OCI-M2 (cell line): ENCODE measurements around the gene C10orf90.

ENCODE experiments used
- DNase-seq: peaks from one replicate; lab custom pipeline; 2025; ENCODE audit not compliant: unreplicated experiment; lab: John Stamatoyannopoulos, UW

C10orf90 gene

GRCh38 chr10:126468876-126469643 is 201.4 kb downstream of the C10orf90 start:
- no peak for DNase-seq

GRCh38 chr10:126468467-126468866 is 202.0 kb downstream of the C10orf90 start:
- no peak for DNase-seq

- no peak for DNase-seq
These were observed 204.7 kb downstream of the C10orf90 start for GRCh38 chr10:126465771-126466170.

GRCh38 chr10:126463286-126463685 is 207.2 kb downstream of the C10orf90 start:
- no peak for DNase-seq

GRCh38 chr10:126461289-126461940 is 209.1 kb downstream of the C10orf90 start:
- DNase-seq: no peak

GRCh38 chr10:126459878-126460481 is 210.5 kb downstream of the C10orf90 start:
- DNase-seq: no peak

- no peak for DNase-seq
These were observed 211.3 kb downstream of the C10orf90 start for GRCh38 chr10:126459032-126459831.

GRCh38 chr10:126458466-126458865 is 212.0 kb downstream of the C10orf90 start:
- DNase-seq: no peak

GRCh38 chr10:126456632-126457031 is 213.9 kb downstream of the C10orf90 start:
- DNase-seq: no peak

GRCh38 chr10:126455766-126456405 is 214.6 kb downstream of the C10orf90 start:
- DNase-seq: no peak

GRCh38 chr10:126455036-126455765 is 215.3 kb downstream of the C10orf90 start:
- no peak for DNase-seq

GRCh38 chr10:126454045-126454751 is 216.3 kb downstream of the C10orf90 start:
- DNase-seq: no peak

GRCh38 chr10:126452245-126452644 is 218.2 kb downstream of the C10orf90 start:
- DNase-seq: no peak

- no peak for DNase-seq
These were observed 222.4 kb downstream of the C10orf90 start for GRCh38 chr10:126448091-126448490.

GRCh38 chr10:126439942-126440341 is 230.6 kb downstream of the C10orf90 start:
- no peak for DNase-seq

- no peak for DNase-seq
These were observed 232.1 kb downstream of the C10orf90 start for GRCh38 chr10:126438407-126438783.

- no peak for DNase-seq
These were observed 232.7 kb downstream of the C10orf90 start for GRCh38 chr10:126437635-126438406.

GRCh38 chr10:126434235-126434634 is 236.3 kb downstream of the C10orf90 start:
- no peak for DNase-seq

- no peak for DNase-seq
These were observed 237.1 kb downstream of the C10orf90 start for GRCh38 chr10:126433351-126433750.
